G401.6 (cell line): Measurements from ENCODE around the gene RNASE13.
"Not testable (repeated sequence)": the region's sequence is repeated elsewhere in the genome, so short reads cannot be mapped to it uniquely, and the experiment has no call there.

Experiments used
- FAIRE-seq: peaks from 2 replicates; lab custom pipeline; 2012; peaks lifted over from hg19 to GRCh38; lab: Jason Lieb, UNC

Gene RNASE13

GRCh38 chr14:21022686-21023085 lies 11.9 kb downstream of the RNASE13 start:
- FAIRE-seq: no peak

GRCh38 chr14:21020977-21021545 lies 13.5 kb downstream of the RNASE13 start:
- no peak for FAIRE-seq

GRCh38 chr14:21019366-21019765 lies 15.2 kb downstream of the RNASE13 start:
- no peak for FAIRE-seq

- FAIRE-seq: no peak
These were observed 15.8 kb downstream of the RNASE13 start for GRCh38 chr14:21018781-21019180.

- no peak for FAIRE-seq
These were observed 16.3 kb downstream of the RNASE13 start for GRCh38 chr14:21018286-21018685.

- FAIRE-seq: no peak
These were observed 16.9 kb downstream of the RNASE13 start for GRCh38 chr14:21017528-21018245.

- FAIRE-seq: no peak
These were observed 18.0 kb downstream of the RNASE13 start for GRCh38 chr14:21016413-21017190.

- no peak for FAIRE-seq
These were observed 19.3 kb downstream of the RNASE13 start for GRCh38 chr14:21015312-21015711.

GRCh38 chr14:21014761-21015190 lies 19.8 kb downstream of the RNASE13 start:
- peak; percentile 94 for FAIRE-seq

GRCh38 chr14:21011136-21011535 lies 23.5 kb downstream of the RNASE13 start:
- FAIRE-seq: no peak

- not testable (repeated sequence) for FAIRE-seq
These were observed 24.9 kb downstream of the RNASE13 start for GRCh38 chr14:21009721-21010120.

GRCh38 chr14:21003788-21004346 lies 30.7 kb downstream of the RNASE13 start:
- no peak for FAIRE-seq

- no peak for FAIRE-seq
These were observed 33.4 kb downstream of the RNASE13 start for GRCh38 chr14:21001218-21001617.

- FAIRE-seq: no peak
These were observed 35.0 kb downstream of the RNASE13 start for GRCh38 chr14:20999591-20999990.

GRCh38 chr14:20998674-20999366 lies 35.8 kb downstream of the RNASE13 start, which contains the start of gene SLC39A2:
Gene SLC39A2, plus strand, starts transcription at chr14:20999293. Its CDS starts 154 bp downstream, at chr14:20999447.
- FAIRE-seq: no peak

- no peak for FAIRE-seq
These were observed 36.5 kb downstream of the RNASE13 start for GRCh38 chr14:20998139-20998538.

GRCh38 chr14:20997564-20997963 lies 37.0 kb downstream of the RNASE13 start:
- no peak for FAIRE-seq

GRCh38 chr14:20997115-20997514 lies 37.5 kb downstream of the RNASE13 start:
- no peak for FAIRE-seq

GRCh38 chr14:20996521-20996920 lies 38.1 kb downstream of the RNASE13 start:
- no peak for FAIRE-seq

- peak; percentile 91 for FAIRE-seq
These were observed 44.6 kb downstream of the RNASE13 start, which contains the start of gene METTL17 for GRCh38 chr14:20989787-20990600. Gene METTL17, plus strand, starts transcription at chr14:20989980. Its CDS starts 23 bp downstream, at chr14:20990003.

GRCh38 chr14:20989471-20989786 lies 45.2 kb downstream of the RNASE13 start:
- no peak for FAIRE-seq
